ENCODE measurements around the gene GLUD2. TPM values are rescaled to one million over a fixed set of nuclear protein-coding genes. Genes with fewer than 3 reads are reported as not detected.

GLUD2 gene
- total RNA-seq, 1 donor from 2014 or later, result 3.3 TPM

Other genes starting within 250 kb of the GLUD2 start
- gene CT47B1, start 171.7 kb upstream of the GLUD2 start, total RNA-seq, result not detected
- not detected for gene CT47A11, start 110.5 kb upstream of the GLUD2 start, total RNA-seq
- not detected for gene CT47A10, start 105.6 kb upstream of the GLUD2 start, total RNA-seq
- gene CT47A9, start 100.7 kb upstream of the GLUD2 start, total RNA-seq, result not detected
- gene CT47A8, start 95.9 kb upstream of the GLUD2 start, total RNA-seq, result not detected
- not detected for gene CT47A7, start 91.0 kb upstream of the GLUD2 start, total RNA-seq
- gene CT47A6, start 86.1 kb upstream of the GLUD2 start, total RNA-seq, result not detected
- not detected for gene CT47A5, start 81.3 kb upstream of the GLUD2 start, total RNA-seq
- not detected for gene CT47A4, start 76.4 kb upstream of the GLUD2 start, total RNA-seq
- not detected for gene CT47A3, start 71.5 kb upstream of the GLUD2 start, total RNA-seq
- gene CT47A2, start 66.7 kb upstream of the GLUD2 start, total RNA-seq, result not detected
- gene CT47A1, start 61.9 kb upstream of the GLUD2 start, total RNA-seq, result not detected

All from skin of body (tissue), 1 donor.